ENCODE data around the gene PRUNE2. TPM values are rescaled to one million over a fixed set of nuclear protein-coding genes. Genes with fewer than 3 reads are reported as not detected.

The PRUNE2 gene
- total and polyA plus RNA-seq, 9 of the 15 experiments (the other 6 are each of a cell fraction or from before 2014, with no cell fraction given) = 0.05 to 0.45 (median 0.18) TPM; not detected in 1

DNA sequence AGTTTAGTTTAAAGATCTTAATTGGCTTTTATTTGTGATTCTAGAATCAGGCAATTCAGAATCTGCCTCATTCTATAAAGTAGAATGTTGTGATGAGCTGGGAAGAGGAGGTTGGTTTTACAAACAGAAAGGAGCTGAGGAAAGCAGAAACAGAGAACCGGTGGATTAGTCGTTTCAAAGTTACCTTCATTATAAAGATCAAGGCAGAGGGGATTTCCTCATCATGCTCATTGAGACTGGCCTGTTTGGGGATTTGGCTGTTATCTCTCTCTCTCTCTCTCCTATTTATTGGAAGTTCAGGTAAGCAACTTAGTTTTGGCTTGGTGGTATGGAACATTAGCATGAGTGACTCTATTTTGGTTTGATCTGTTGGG lies 313.0 kb downstream of the PRUNE2 start (continued):
- TF ChIP-seq, protein P1, sequence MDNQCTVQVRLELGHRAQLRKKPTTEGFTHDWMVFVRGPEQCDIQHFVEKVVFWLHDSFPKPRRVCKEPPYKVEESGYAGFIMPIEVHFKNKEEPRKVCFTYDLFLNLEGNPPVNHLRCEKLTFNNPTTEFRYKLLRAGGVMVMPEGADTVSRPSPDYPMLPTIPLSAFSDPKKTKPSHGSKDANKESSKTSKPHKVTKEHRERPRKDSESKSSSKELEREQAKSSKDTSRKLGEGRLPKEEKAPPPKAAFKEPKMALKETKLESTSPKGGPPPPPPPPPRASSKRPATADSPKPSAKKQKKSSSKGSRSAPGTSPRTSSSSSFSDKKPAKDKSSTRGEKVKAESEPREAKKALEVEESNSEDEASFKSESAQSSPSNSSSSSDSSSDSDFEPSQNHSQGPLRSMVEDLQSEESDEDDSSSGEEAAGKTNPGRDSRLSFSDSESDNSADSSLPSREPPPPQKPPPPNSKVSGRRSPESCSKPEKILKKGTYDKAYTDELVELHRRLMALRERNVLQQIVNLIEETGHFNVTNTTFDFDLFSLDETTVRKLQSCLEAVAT (IDR thresholded peaks at IDR 0.05) = no peak
- TF ChIP-seq L3MBTL2 (IDR thresholded peaks at IDR 0.05) (no peak), ZNF583 (CRISPR knock-in tag; IDR thresholded peaks at IDR 0.05) (no peak), CC2D1A (IDR thresholded peaks at IDR 0.05) (no peak), ZNF561 (CRISPR knock-in tag; conservative IDR thresholded peaks at IDR 0.05) (no peak), FOXA3 (CRISPR knock-in tag; conservative IDR thresholded peaks at IDR 0.05 in 1 of 2, IDR thresholded peaks at IDR 0.05 in 1 of 2) (no peak), ARNT (IDR thresholded peaks at IDR 0.05) (no peak), STAT6 (CRISPR knock-in tag; IDR thresholded peaks at IDR 0.05) (no peak), THAP12 (CRISPR knock-in tag; IDR thresholded peaks at IDR 0.05) (no peak), ZNF318 (IDR thresholded peaks at IDR 0.05; ENCODE audit: borderline replicate concordance in 1 of 2, low read depth in 1 of 2) (no peak)

All from K562 (cell line).